Fibroblast of gingiva (primary cell): ENCODE data around the gene THYN1.

Experiments
- DNase-seq: peaks from one replicate; pipeline ENCODE4 v3.0.0-alpha.2; 2011; ENCODE audit warnings: low read depth

The THYN1 gene

DNA sequence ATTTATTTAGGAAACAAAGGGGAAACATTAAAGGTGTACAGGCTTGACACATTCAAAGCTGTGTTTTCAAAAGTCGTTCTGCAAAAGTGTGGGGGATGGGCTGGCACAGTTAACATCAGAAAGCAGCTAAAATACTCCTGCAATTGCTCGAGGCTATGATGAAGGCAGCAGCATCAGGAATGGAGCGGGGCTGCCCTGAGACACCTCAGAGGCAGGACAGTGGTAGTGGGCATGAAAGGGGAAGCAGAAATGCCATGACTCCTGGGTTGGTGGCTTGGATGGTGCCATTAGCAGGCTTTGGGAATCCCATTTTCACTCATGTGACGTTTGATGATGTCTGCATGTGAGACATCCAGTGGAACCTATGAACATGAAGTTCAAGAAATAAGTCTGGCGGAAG is 30.0 kb downstream of the THYN1 start:
- no peak for DNase-seq

DNA sequence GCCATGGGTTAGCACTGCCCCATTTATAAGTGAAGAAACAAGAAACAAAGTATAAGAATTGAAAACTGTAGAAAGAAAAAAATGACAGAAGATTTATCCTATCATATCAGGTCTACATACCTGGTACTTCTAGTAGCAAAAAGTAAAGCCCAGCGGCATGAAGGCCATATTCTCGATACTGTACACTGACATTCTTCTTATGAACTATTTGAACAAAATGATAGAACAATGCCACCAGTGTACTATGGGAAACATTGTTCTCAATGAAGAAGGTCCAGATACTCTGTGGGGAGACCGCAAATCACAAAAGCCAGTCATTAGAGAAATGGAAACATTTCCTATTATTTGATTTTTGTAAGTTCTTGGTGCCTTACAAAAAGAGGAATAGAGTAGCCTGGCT is 36.3 kb downstream of the THYN1 start:
- no peak for DNase-seq

DNA sequence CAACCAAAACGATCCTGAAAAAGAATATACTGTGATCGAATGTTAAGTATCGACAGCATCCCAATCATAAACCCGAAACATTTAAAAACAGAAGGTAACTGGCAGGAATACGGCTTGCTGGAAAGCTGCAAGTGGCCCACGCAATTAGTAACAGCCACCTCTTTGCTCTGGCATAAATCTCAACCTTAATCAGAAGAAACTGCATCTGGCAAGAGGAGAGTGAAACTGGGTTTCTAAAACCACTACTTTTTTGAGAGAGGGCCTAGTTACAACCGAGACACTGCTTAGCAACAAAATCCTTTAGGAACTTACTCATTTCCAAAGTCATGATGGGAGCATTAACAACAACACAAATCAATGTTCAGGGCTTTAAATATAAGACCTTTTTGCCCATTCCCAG is 37.3 kb downstream of the THYN1 start:
- DNase-seq: no peak

DNA sequence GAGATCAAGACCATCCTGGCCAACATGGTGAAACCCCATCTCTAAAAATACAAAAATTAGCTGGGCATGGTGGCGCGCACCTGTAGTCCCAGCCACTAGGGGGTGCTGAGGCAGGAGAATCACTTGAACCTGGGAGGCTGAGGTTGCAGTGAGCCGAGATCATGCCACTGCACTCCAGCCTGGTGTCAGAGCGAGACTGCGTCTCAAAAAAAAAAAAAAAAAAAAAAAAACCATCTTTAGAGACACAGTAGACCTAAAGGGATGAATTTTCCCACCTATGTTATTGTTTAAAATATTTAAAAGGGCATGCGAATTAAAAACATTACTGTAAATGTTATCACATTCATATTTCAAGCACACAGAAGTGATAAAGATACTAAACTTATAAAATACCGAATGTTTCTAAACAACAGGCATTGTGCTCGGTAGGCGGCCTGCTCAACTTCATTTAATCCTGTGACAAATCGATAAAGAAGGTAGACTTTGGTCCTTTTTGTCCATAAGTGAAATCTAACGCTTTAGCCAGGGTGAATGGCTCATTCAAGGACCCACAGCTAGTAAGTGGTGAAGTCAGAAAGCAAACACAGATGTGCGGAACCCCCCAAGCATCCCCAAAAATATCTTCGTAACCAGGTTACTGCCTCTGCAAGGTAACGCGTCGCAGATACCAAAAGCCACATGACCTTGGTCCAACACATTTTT is 45.5 kb downstream of the THYN1 start:
- DNase-seq: no peak

DNA sequence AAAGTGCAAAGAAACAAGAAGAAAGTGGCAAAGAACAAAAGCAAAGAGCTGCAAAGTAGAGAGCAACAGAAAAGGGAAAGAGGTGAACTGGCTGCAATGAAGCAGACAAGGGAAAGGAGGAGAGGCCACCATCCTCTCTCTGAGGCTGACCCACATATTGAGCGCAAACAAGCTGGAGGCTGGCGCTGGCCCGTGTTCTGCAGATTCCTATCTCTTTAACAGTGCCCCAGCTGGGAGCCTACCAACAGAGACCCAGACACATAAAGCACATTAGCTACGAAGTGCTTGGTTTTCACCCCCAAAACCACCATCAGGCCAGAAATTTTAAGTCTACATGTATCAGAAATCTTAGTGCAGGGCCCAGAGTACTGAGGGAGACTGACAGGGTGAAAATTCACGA is 47.0 kb downstream of the THYN1 start:
- DNase-seq: no peak

DNA sequence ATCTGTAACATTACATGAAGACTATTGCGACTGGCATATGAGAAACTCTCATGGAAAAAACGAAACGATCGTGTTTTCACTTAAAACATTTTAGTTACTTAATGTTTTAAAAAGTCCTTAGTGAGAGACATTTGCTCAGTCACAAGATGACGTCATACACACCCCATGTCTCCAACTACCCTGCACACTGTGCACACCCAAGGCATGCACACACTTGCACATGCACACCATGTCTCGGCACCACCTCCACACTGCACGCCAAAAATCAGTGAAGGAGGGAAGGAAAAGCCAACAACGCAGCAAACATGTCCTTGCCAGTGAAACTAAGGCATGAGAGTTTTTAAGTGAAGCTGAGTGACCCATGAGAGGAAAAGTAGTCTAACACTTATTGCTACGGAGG is 47.4 kb downstream of the THYN1 start:
- no peak for DNase-seq

DNA sequence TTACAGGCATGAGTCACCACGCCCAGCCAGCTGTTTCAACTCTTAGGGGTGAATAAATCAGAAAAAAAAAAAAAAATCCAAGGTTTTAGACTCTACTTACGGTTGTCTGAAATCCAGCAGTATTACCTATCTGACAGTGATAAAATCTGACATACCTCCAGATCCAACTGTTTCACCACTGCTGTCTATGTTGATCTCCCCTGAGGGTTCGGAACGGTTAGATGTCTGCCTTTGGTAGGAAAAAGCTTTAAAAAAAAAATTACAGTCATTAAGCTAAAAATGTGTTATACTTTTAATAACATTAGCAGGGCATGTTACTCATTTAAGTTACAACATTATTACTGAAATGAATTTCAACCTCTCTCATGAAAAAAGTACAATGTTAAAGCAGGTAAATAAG is 50.5 kb downstream of the THYN1 start:
- no peak for DNase-seq

DNA sequence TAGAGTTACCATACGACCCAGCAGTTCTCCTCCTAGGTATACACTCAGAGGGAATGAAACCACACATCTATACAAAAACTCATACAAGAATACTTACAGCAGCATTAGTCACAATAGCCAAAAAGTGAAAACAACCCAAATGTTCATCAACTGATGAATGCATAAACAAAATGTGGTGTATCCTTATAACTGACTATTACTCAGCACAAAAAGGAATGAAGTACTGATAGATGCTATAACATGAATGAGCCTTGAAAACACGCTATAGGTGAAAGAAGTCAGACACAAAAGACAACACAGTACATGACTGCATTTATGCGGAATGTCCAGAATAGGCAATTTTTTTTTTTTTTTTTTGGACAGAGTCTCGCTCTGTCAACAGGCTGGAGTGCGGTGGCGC is 52.5 kb downstream of the THYN1 start:
- no peak for DNase-seq

DNA sequence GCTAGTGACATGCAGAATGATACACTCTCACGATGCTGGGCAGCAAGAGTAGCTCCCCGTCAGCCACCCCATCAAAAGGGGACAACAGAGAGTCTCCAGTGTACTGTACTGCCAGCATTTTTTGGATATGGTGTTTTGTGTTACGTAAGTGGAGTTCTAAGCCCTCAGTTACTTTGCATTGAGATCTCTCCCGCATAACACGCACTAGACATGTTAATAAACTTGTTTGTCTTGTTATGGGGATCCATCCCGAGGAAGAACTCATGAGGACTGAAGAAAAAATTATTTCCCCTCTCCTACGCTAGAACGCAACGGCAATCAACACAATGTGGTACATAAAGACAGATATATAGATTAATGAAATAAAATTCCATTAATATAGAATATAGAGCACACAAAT is 53.6 kb downstream of the THYN1 start:
- no peak for DNase-seq
